HG03469 (cell line): ENCODE data around the gene POLD4.

ENCODE experiments used
- ATAC-seq: cut with Tn5 transposase; IDR thresholded peaks from one replicate; pipeline ENCODE4 v1.9.1; 2021; ENCODE audit warnings: mild to moderate bottlenecking, moderate library complexity, moderate number of reproducible peaks; ENCODE audit not compliant: unreplicated experiment

POLD4 gene

DNA sequence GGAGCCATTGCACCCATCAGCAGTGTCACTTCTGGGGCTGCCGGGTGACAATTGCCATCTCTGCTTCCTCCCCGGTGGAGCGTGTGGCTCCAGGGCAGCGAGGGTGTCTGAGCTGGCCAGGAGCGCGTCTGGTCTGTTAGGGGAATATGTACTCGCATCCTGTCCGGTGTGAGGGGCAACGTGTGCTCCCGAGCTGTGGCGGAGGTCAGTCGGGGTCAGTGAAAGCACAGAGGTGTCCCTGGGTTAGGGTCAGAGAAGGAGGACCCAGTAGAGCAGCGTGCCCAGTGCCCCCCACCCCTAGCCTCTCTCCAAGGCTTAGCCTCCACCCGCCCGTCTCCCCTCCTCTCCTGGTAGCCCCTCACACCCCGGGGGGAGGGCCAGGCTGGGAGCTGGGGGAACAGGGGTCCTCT, 18.6 kb upstream of the POLD4 start:
- no peak for ATAC-seq

- no peak for ATAC-seq
Observed at GRCh38 chr11:67371189-67371910, 18.0 kb upstream of the POLD4 start.

DNA sequence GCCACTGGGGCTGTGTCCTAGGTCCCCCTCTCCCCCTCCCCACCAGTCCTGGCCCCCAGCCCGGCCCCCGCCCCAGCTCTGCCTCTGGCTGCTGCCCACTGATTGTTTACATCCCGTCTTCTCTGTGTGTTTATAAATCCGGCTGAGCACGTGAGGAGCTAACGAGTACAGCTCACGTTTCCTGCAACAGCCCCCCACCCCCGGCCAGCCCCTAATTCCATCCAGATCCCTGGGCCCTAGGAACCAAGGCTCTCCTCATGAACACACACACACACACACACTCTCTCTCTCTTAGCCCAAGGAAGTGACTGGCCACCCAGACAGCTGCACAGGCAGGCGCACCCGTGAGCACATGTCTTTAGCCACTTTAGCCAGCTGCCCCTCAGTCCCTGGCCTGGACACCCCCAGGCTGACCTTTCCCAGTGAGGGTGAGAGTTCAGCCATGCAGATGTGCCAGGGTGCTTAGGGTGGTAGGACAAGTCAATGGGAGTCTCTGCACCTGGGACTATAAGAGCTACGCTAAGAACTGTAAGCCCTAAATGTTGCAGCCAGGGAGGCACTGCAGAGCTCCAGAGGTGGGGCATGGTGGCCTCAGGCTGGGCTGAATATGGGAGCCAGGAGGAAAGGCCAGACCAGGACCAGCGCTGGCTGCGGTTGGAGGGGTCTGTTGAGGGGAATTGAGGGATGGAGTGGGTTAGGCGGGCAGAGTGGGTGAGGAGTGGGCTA, 17.2 kb upstream of the POLD4 start:
- ATAC-seq: no peak

DNA sequence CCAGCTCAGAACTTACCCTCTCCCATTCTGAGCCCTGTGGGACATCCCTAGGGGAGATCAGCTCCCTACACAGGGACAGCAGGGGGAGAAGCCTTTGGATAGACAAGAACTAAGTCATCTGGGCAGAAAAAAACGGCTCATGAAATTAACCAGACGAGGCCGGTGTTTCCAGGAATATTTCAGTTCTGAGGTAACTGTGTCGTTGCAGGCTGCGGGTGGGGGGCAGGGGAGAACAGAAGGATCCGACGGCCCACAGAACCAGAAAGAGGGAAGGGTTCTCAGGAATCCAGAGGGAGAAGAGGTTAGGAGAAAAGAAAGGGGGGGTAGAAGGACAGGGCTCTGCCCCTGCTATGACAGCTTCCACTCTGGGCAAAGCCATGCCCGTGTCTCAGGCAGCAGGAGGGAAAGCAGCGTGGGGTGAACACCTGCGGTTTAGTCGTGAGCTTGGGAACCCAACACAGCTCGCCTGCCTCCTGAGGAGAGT, 16.5 kb upstream of the POLD4 start:
- no peak for ATAC-seq

DNA sequence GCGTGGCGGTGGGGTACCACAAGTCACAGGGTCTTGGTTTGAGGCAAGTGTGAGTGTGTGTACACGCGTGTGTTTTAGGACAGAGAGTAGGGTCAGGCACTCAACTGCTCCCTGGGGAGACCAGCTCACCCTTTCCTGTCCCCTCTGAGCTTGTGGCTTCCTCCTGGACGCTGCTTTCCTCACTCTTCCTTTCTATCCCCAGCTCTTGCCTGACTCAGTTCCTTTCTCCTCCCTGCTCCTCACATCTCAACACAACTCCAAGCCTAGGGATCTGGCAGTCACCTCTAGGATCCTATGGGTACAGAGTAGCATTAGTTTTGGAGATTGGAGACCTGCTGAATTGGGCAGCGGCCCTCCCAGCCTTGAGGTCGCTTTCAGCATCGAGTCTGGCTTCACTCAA, 15.9 kb upstream of the POLD4 start:
- no peak for ATAC-seq

DNA sequence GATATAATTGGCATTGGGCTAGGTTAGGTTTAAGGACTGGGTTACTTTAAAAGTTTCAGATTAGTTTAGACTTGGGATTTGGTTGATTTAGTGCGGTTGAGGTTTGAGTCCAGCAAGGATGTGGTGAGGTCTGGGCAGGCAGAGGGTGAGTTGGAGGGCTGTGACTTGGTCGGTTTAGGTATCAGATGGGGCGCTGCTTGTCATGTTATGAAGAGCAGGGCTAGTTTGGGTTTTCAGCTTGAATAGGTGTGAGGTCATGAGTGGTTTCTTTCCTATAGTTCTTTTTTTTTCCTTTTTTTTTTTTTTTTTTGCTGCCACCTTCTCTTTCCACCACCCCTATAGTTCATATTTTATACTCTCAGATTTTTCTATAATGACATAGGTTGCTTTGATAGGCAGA, 15.3 kb upstream of the POLD4 start:
- no peak for ATAC-seq

GRCh38 chr11:67367761-67368227, 14.4 kb upstream of the POLD4 start:
- no peak for ATAC-seq

- ATAC-seq: no peak
Observed at GRCh38 chr11:67366961-67367760, 13.8 kb upstream of the POLD4 start.

GRCh38 chr11:67366546-67366945, 13.2 kb upstream of the POLD4 start:
- ATAC-seq: no peak

DNA sequence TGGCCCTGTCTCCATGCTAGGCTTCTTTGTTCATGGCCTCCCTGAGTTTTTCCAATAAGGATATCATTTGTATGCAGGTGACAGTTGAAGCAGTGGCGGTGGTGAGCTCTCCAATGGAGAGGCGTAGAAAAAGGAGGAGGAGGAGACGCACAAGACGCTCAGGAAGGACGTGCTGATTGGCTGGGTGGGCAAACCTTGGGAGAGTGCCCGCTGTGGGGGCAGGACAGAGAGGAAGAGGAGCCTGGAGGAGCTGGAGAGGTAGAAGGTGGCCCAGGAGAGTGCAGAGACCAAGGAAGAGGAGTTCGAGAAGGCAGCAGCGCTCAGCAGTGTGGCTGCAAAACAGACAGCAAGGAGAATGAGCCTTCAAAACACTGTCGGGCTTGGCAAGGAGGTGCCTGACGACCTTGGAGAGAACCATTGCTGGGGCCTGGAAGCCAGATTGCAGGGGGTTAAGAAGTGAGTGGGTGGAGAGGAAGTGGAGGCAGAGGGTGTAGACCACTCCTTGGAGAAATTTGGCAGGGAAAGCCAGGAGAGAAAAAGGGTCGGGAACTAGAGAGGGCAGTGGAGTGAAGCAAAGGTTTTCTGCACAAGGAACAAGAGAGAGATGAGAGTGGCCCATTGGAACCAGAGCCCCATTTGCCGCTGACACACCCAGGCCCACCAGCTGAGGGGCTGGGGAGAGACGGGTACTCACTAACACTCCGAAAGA, 12.5 kb upstream of the POLD4 start:
- ATAC-seq: no peak

GRCh38 chr11:67364783-67365722, 11.7 kb upstream of the POLD4 start:
- ATAC-seq: no peak

DNA sequence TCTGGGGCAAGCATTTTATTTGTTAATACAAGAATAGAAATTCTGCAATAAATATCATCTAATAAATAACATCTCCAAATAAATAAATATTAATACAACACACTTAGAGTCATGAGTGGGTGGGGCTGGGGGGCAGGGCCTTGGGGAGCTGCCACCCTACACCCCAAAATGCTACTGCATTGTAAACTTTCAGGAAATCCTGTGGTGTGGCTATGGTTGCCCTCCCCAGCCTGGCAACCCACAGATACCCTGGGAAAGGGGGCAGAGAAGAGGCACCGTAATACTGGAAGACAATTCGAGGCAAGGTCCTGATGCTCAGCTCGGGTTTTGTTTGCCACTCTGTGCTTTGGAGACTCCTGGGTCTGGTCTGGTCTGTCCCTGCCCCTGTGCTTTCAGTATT, 10.8 kb upstream of the POLD4 start:
- no peak for ATAC-seq

GRCh38 chr11:67357831-67358670, 4.7 kb upstream of the POLD4 start:
- ATAC-seq: no peak

DNA sequence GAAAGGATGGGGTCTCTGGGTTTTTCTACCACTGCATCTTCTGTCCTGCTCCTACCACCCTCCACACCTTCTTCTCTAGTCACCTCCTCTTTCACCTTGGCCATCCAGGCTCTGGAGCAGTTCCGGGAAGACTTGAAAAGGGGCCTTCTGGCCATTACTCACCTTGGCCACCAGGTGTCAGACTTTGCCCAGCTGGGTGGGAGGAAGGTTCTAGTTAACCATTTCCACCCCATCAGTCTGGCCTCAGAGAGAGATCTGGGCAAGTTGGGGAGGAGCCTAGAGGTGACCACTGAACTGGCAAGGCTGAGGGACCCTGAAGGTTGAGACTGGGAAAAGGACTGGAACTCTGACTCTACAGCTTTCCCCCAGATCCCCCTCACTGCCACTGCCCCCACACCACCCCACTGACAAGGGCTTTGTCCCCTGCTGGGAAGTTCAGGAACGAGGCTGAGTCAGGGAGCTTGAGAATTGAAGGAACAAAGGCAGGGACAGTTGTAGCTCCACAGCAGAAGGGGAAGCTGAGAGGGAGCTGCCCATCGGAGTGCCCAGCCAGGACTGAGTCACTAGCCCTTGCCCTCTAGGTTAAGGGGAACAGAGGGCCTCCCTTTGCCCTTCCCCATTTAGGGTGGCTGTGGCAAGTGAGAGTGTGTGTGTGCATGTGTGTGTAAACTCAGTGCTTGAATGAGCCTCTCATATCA, 3.7 kb upstream of the POLD4 start:
- no peak for ATAC-seq

GRCh38 chr11:67356387-67356863, 3.1 kb upstream of the POLD4 start:
- no peak for ATAC-seq

DNA sequence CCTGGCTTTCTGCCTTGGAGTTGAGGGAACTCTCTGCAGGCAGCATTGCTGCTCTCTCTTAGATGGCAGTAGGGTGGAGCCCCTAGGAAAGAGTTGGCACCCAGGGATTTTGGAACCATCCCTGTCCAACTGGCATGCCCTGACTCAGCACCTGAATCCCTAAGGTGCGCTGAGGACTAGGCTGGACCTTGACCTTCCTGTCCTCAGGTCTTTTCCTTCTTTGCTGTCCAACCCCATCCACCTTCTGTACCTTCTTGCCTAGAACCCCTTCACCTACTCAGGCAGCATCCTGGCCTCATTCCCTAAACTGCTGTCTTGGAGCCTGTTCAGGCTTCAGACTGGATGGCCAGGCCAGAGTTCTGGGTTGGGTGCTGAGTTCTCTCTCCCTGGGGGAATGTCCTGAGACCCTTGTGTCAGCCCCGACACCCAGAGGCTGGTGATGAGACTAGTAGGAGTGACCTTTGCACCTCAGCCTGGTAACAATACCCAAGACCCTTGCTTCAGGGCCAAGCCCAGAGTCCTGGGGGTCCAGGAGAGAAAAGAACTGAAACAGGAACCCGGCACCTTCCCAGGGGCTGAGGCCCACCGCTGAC, 2.5 kb upstream of the POLD4 start:
- ATAC-seq: no peak

DNA sequence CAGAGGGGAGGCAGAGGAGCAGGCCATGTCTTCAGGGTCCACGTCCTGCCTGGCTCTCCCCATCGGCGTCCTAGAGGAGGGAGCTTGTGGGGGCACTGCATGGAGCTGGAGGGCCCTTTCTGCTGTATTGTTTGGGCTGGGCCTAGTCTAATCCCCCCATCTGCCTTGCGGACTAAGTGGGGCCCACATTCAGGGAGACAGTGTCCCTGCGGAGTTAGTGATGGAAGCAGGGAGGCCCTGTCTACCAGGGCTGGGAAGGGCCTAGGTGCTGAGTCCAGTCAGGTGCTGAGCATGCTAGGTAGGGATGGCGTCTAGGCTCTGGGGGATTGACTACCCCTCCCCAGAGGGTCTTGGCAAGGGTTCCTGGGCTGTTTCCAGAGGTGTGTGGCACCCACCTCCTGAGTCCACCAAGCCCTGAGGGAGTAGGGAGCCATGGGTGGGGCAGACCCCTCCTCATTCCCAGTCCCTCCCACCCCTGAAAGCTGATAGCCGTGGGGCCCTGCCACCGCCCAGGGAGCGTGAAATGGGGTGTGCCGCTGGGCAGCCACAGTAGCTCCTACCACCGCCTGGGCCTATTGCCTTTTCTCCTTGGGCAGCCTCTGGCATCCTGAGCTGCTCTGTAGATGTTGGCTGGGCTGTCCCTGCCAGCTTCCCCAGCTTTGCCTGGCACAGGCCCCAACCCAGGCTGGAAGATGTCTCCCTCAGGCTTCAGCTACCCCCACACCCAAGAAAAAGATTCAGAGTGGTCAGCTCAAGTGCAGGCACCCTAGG, 1.9 kb upstream of the POLD4 start:
- ATAC-seq: no peak
